GM19395 (cell line): ENCODE data around the gene RSAD1.
A peak's percentile ranks its signal among the peaks of the same experiment; 100 is the strongest.

Source experiments
- ATAC-seq: cut with Tn5 transposase; IDR thresholded peaks from one replicate; pipeline ENCODE4 v1.9.1; 2021; ENCODE audit warnings: mild to moderate bottlenecking, moderate library complexity; ENCODE audit not compliant: unreplicated experiment

RSAD1 gene

DNA sequence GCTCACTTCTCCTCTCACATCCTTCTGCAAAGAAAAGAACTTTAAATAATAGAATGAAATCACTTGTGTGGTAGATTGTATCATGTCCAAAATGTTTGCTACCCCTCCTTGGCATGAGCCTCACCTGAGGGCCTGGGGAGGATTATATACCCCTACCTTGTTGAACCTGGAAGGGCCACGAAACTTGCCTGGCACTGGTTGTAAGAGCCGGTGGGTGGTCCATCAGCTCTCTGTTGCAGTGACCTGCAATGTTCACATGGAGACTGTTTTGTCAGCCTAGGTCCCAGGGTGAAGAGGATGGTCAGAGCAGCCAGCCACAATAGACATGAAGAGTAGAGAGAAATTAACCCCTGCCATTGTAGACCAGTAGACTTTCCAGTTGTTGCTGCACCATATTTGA lies 10.2 kb downstream of the RSAD1 start:
- ATAC-seq = no peak

- no peak for ATAC-seq
Observed at GRCh38 chr17:50491505-50491904, 12.8 kb downstream of the RSAD1 start.

GRCh38 chr17:50492214-50492613 lies 13.6 kb downstream of the RSAD1 start:
- ATAC-seq = no peak

- no peak for ATAC-seq
Observed at GRCh38 chr17:50493744-50494143, 15.1 kb downstream of the RSAD1 start.

- no peak for ATAC-seq
Observed at GRCh38 chr17:50495217-50495823, 16.7 kb downstream of the RSAD1 start.

GRCh38 chr17:50495918-50496317 lies 17.3 kb downstream of the RSAD1 start:
- ATAC-seq = no peak

DNA sequence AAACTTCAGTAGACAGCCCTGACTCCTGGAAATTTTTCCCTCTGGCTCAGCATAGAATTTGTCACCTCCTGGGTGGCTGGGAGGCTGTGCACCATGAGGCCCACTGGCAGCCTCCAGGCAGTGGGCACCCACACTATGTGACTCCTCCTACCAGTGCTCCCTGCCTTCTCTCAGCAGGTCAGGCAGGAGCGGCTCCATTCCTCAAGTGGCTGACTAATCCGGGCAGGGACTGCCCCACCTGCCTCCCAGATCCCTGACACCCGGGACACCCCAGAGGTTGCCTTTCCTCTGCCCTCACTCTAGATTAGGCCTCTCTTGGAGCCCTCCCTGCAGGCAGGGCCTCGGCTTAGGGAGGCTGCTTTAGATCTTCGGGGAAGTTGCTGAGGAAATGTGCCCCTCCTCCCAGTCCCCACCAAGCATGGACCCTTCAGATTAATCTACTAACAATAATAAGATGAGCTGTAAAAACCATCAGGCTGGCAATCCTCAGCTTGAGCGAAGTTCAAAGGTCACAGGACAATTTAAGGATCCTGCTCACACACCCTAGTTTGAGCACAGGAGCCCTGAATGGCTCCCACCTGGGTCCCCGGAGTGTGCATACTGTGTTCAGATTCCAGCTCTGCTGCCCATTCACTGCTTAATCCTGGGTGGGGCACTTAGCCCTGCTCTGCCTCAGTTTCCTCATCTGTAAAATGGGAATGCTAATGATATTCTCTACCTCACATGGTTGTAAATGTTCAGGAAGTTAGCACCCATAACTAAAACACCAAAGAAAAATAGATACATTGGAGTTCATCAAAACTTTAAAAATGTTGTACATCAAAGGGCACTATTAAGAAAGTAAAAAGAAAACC lies 19.6 kb downstream of the RSAD1 start:
- ATAC-seq = no peak

DNA sequence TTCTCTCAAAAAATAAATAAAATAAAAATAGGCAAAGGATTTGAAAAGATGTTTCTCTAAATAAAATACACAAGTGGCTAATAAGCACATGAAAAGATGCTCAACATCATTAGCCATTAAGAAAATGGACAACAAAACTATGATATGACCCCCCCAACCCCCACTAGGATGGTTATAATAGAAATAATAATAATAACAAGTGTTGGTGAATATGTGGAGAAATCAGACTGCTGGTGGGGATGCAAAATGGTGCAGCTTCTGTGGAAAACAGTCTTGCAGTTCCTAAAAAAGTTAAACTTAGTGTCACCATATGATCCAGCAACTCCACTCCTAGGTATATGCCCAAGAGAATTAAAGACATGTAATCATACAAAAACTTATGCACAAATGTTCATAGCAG lies 20.6 kb downstream of the RSAD1 start:
- ATAC-seq = no peak

DNA sequence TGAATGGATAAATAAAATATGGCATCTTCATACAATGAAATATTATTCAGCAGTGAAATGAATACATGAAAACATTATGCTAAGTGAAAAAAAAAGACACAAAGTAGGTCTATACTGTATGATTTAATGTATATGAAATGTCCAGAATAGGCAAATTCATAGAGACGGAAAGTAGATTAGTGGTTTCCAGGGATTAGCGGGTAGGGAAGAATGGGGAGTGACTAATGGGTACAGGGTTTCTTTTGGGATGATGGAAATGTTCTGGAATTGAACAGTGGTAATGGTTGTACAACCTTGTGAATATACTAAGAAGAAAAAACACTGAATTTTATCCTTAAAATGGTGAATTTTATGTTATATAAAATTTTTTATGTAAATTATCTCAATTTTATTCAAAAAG lies 21.1 kb downstream of the RSAD1 start:
- no peak for ATAC-seq

GRCh38 chr17:50501054-50501453 lies 22.4 kb downstream of the RSAD1 start:
- ATAC-seq = no peak

DNA sequence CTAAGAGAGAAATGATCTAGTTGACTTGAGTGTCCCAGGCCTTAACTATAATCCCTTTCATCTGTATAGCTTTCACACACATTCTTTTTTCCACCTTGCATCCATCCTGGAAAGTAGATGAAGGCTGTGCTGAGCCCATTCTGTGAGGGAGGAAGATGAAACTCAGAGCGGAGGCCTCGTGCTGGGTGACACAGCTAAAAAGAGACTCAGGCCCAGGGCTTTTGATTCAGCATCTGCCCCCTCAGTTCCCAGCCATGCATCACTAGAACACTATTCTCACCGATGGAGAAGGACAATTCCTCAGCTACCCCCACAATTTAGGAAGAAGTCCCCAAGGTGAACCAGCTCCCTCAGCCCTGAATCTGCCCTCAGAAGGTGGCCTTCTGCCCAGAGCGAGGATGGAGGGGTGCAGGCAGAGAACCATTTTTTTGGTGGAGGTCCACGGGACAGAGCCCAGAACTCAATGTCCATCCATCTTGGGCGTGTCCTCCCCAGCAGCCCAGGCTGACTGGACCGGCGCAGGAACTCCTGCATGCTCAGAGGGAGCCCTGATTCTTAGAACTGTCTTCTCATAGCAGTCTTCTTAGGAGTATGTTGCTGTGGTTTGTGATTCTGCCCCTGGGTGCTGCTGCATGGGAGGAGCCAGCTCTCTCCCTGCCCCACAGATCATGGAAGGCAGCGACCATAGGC lies 23.8 kb downstream of the RSAD1 start:
- ATAC-seq = no peak

DNA sequence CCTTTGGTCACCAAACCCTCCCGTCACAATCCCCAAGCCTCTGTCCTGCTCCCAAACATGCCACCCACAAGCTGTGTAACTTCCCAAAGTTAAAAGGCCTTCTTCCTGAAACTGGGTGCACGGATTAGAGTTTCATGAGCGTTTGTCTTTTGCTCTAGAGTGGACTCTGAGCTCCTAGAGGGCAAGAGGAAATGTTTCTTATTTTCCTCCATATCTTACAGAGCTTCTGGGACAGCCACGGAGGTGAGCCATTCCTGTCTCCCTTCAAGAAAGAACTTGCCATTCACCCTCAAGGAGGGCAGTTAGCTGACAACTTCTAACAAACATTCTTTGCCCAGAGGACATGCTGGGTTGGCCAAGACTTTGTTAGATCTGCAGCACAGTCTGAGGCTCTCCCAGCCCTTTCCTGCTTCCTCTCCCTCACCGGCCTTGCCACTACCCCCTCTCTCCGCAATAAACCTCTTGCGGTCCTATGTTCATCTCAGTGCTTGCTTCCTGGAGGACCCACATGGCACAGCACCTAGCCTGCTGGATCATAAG lies 27.0 kb downstream of the RSAD1 start:
- no peak for ATAC-seq

DNA sequence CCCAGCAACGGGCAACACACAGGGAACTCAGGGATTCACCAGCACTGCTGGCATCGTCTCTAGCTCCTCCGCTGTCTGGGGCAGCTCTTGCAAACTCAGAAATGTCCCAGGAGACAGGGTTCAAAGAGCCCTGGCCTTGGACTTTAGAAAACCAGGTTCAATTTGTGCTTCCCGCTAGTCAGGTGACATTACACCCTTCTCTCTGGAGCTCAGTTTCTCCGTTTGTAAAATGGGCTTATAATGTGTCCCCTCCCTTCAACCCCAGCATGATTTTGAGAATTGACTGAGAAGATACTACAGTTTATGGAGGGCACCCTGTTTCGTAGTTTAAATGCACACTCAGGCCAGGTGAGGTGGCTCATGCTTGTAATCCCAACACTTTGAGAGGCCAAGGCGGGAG lies 27.6 kb downstream of the RSAD1 start:
- ATAC-seq = no peak

DNA sequence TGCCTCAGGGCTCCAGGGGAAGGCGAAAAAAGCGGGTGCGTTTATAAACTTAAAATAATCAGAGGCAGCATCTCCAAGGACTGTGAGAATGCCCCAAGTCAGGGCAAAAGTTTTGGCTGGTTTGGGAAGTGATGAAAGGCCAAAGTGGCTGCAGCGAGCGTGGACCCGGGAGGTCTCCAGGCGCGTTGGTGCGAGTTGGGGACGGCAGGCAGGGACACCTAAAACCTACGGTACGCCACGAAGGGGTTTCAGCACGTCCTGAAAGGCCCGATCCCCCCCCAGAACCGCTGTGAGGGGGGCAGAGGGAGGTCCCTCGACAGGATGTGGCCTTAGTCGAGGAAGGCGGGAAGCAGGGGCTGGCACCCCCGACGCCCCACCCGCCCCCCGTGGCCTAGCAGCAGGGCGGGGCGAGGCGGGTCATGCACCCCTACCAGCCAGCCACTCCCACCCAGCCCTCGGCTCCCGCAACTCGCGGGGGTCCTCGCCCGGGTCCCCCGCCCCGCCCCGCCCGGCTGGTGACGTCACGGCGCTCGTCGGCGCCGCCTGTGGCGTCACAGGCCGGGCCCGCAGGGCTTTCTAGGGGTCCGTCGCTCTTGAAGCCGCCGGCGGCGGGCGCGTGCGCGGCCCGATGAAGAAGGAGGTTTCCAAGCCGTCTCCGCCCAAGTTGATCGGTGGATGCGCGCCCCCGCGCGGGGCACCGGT lies 29.4 kb downstream of the RSAD1 start, which contains the start of gene MYCBPAP:
Gene MYCBPAP, plus strand, starts transcription at position 569 of the 702 bp plus-strand sequence. CDS start 236 bp downstream, outside the sequence.
- ATAC-seq = no peak

DNA sequence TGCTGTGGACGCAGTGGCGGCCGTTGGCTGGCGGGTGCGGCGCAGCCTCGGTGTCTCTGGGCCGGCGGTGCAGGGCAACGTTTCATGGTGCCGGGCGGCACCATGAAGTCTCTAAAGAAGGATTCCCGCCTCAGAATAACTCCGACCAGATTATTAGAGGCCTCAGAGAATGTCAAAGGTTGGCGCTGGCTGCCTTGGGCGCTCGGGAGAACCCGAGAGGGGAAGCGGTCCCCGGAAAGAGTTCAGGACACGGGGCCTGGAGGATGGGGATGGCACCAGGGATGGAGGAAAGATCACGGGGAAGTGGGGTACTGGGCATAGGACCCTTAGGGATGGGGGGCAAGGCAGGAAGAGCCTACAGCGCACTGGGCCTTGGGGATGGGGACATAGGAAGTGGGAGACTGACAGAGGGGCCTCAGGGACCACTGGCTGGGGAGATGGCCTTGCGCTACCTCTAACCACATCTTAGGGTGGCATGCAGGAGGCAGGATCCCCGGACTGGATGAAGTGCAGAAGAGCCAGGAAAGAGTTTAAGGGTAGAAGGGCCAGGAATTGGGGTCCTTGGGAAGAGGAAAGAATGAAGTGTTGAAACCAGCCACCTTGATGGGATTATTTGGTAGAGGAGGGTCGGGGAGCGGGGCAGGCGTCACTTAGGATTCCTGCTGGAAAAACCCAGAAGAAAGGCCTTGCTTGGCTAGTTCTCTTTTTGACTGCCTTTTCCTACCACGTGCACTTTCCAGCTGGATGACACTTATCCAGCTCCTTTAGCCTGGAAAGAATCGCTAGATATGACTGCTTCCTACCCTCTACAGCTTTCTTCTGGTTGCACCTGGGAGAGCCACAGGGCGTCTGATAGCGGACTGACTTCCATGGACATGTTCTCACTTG lies 30.2 kb downstream of the RSAD1 start:
- no peak for ATAC-seq

DNA sequence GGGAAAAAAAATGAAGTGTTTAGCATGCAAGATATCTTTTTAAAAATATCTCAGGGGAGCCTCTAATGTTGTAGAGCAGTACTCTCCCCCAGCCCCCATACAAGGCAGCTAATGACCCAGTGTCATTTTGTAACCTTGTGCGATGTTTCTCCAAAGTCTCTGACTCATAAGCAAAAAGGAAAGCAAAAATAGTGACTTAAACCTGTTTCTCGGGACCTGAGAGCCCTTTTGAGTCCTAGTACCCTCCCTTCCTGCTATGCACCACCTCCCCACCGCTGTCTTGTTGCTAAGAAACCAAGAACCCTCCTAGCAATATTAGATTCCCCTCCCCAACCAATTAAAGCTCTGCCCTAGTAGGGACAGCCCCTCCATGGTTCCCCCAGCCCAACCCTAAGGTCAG lies 32.4 kb downstream of the RSAD1 start:
- peak; percentile 85 for ATAC-seq

- ATAC-seq = no peak
Observed at GRCh38 chr17:50513495-50513894, 34.8 kb downstream of the RSAD1 start.

DNA sequence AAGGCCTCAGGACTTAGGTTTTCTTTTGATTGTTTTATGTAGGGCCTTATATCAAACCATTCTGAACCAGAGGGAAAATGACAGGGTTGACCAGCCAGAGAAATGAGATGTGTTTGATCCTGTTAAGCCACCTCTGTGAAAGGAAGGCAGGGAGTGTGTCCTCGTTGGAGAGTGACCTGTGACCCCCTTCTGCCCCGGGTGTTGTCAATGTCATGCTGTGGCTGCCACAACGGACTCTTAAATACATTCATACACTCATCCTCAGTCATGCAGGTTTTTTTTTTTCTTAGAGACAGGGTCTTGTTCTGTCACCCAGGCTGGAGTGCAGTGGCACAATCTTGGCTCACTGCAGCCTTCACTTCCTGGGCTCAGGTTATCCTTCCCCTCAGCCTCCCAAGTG lies 35.7 kb downstream of the RSAD1 start:
- no peak for ATAC-seq

DNA sequence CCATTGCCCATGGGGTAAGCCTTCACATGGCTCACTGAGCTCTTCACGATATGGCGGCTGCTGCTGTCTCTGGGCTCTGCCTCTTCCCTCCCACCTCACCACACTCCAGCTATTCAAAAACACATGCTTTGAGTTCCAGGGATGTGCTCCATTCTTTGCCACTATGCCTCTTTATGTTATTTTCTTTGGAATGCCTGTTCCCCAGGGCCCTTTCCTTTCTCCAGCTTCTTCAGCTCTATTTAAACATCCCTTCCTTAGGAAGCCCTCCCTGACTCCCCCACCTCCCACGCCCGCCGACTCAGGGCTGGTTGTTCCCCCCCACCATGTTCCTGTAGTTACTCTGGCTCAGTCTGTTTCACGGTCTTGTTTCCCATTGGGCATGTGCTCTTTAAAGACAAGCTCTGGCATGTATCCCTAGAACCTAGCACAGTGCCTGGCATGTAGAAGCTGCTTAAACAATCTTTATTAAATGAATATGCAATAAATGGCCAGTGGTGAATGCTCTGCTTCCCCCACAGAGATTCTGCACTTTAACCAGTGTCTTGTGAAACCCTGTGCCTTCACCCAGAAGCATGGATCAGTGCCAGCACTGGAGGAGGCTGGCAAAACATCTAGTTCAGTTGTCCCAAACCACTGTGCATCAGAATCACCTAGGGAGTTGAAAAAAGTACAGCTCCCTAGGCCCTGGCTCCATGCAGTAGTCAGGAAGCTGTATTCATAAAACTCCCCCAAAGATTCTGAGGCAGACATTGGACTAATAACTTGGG lies 36.5 kb downstream of the RSAD1 start:
- ATAC-seq = no peak
